Stimulated activated CD4-positive, alpha-beta T cell treated with anti-CD3 and anti-CD28 coated beads, TNF-alpha, amount 100 ng/mL, for 24 hours (primary cell): Measurements from ENCODE around the gene ZNF474.

ENCODE experiments used
- DNase-seq, 3 experiments: peaks; one replicate each; pipeline ENCODE4 v3.0.0-alpha.2; 2020; ENCODE audit warnings: low read depth in 3 of 3

The ZNF474 gene

DNA sequence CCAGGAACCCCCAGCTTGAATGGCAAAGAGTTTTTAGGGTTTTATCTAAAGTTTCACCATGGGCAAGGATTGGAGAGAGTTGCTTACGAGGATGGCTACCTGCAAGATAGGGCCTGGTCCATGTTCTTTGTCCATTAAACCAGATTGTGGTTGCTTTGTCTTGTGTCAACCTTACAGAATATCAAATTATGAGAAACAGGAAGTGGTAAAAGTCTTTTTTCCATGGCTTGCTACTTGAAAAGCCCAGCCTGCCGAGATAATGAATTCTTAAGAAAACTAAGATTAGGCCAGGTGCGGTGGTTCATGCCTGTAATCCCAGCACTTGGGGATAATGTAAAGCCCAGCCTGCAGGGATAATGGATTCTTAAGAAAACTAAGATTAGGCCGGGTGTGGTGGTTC is 24.4 kb downstream of the ZNF474 start:
- no peak for DNase-seq

DNA sequence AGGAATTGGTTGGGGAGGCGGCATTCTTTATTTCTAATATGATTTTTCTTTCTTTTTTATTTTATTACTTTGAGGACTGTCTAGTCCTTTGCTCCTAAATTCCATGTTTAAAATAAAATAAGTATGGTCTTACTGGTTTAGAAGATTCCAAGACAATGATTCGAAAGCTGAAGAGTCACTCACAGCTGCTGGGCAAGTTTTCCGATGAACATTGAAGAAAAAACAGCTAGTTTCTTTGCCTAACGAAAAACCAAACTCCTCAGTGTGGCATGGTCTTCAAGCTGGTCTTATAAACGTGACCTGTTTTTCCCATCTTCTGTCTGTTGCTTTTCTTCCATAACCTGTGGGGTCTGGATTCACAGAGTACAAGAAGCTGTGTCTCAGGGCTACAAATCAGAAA is 25.1 kb downstream of the ZNF474 start:
- DNase-seq: no peak

GRCh38 chr5:122154910-122155309 is 25.6 kb downstream of the ZNF474 start:
- no peak for DNase-seq

- no peak for DNase-seq
Observed at GRCh38 chr5:122155546-122155945, 26.2 kb downstream of the ZNF474 start.

GRCh38 chr5:122156724-122157325 is 27.5 kb downstream of the ZNF474 start:
- DNase-seq: no peak

- no peak for DNase-seq
Observed at GRCh38 chr5:122162100-122162638, 32.8 kb downstream of the ZNF474 start.

DNA sequence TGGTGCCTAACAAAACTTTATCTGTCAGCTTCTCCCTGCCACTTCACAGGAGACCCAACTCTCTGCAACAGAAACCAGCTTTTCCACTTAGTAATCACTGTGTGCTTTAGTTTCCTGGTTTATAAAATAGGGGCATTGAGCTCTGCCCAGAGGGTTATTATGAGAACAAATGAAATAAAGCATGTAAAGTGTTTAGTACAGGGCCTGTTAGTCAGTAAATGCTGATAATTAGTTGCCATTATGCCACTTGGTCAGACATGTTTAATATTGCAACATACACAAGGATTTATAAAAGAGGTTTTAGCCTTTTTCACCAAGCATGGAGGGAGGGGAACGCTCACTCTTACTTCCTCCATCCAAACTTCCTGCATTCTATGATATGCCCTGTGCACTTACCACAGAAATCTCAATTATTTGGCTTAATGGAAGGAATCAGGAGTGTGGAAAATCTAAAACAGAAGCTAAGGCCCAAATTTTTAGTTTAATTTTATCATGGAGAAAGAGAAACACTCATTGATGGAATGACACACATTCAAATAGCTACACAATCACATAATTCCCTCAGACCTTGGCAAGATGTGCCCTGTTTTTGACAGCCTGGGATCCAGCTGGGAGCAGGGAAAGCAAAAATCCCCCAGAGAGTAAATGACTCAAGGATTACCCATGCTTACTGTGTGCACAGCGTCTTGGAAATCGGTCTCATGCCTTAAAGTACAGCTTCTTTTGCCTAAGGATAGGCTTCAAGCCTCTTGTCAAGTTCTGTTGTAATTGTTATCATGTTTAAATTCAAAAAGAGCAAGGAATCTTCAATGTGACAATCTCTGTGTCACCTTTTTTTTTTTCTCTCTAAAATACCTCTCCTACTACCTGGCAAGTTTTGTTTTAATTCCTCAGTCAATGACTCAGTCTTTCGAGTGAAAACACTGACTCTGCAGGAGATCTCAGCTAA is 34.0 kb downstream of the ZNF474 start:
- no peak for DNase-seq

DNA sequence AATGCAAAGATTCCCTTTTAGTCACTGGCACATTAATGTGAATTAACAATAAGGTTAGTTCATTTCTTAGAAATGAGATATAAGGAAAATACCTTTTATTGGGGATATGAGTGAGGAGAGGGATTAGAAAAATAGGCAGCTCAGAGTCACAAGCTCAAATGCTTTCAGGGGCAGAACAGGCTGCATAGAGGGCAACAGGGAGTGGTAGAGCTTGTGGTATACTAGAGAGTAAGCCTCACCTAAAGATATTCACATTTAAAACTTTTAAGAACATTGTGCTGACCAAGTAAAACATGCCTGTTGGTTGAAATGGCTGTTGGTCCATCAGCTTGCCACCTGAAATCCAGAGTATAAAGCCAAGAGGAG is 34.7 kb downstream of the ZNF474 start:
- no peak for DNase-seq

DNA sequence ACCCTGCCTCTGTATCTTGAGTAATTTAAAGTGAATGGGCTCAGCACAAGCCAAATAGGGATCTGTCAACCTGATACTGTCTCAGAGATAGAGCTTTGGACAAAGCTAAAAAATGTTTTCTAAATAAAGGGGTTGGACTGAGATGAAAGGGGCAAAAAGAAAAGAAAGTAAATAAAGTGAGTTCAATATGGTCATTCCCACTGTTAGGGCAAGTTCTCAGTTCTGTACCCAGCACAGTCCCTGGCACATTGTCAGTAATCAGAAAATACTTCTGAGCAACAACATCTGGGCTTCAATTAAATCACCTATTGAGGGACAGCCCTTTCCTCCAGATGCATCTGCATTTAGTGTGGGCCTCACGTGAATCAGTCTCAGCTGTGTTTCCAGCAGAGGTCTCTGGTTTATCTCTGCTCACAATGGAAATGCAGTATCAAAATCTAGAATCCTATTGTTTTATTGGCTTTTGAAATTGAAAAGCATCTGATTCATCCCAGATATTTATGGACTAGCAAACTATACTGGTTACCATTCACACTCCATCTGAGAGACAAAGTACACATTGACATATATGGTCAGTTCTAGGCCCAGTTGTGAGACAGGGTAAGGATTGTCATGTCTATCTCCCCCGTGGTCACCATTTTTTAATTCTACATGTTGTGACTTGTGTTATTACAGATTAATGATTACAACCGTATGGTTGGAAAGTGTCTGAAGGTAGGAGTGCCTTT is 35.6 kb downstream of the ZNF474 start:
- no peak for DNase-seq

DNA sequence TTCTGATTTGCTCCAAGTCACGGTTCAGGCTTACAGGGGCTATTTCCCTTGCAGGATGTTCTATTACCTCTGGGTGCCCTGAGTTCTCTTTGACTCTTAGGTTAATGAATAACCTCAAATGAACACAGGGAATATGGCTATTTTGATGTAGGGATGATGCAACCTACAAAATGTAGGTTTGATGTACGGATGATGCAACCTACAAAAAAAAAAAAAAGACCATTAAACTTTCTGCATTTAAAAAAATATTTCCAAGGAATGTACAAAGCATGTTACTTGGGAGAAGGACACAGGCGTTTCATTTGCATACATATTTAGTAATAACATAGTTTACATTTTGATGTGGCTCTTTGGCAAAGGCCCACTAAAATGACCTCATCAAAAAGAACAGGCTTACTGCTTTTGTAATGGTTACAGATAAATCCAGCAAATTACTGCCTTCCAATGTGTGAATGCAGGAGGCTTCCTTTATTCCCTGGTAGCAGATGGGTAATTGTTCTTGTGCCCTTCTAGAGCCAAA is 36.3 kb downstream of the ZNF474 start:
- no peak for DNase-seq

GRCh38 chr5:122169350-122170103 is 40.2 kb downstream of the ZNF474 start:
- DNase-seq: no peak

- DNase-seq: no peak
Observed at GRCh38 chr5:122170620-122171019, 41.3 kb downstream of the ZNF474 start.

DNA sequence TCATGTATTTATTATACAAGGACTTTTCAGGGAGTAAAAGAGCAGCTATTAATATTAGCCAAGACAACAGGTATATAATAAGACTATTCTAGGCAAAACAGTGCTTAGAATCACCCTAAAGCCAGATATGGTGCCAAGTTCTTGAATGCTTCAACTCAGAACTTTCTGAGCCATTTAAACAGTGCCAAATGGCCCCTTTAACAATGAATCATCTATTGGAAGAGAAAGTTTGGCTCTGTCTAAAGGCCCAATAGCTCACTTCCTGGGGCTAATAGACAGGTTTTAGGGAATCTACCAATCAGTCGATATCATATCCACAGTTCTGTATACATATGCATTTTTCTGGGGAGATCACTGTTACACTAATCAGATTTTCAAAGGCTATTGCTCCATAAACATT is 42.9 kb downstream of the ZNF474 start:
- no peak for DNase-seq

GRCh38 chr5:122173474-122174415 is 44.4 kb downstream of the ZNF474 start:
- no peak for DNase-seq

DNA sequence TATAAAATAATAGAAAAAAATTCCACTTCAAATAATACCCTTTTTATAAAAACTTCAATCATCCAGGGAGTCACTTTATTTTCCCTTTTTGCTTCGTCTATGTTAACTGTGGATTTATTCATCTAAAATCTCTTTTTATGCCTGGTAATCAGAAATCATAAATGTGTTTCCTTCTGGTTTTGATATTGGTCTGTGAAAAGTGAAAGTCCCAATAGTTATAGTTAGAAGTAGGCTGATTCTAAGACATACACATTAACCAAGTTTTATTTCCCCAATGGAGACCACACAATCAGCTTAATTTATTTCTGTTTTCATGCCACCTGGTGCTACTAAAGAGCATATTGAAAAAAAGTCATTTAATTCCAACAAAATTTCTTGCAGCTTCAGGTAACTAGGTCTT is 45.7 kb downstream of the ZNF474 start:
- no peak for DNase-seq

GRCh38 chr5:122175852-122176251 is 46.5 kb downstream of the ZNF474 start:
- DNase-seq: no peak

DNA sequence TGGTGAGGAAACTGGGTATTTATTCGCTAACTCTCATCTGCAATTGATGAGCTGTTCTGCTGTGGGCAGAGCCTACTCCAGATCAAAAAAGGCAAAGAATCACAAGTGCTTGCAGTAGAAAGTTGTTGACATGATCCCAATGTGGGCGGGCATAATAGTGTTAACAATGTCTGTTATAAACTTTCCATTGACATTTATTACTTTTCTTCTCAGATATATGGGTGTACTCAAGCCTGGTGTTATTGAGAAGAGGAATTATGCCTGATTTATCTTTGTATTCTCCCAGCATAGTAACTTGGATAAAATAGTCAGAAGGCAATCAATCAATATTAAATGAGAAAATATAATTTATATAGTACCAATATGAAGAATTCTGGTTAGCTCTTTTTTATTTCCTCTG is 47.8 kb downstream of the ZNF474 start:
- DNase-seq: no peak

- DNase-seq: no peak
Observed at GRCh38 chr5:122179701-122180100, 50.4 kb downstream of the ZNF474 start.

GRCh38 chr5:122180146-122180712 is 50.9 kb downstream of the ZNF474 start:
- no peak for DNase-seq
